NCI-H2081 treated with DMSO at 0.1 percent for 48 hours (cell line): Measurements from ENCODE around the gene KASH5.
"Not testable (repeated sequence)": the region's sequence is repeated elsewhere in the genome, so short reads cannot be mapped to it uniquely, and the experiment has no call there.

Experiments used
- DNase-seq: peaks from one replicate; lab custom pipeline; 2025; lab: John Stamatoyannopoulos, UW

Gene KASH5

DNA sequence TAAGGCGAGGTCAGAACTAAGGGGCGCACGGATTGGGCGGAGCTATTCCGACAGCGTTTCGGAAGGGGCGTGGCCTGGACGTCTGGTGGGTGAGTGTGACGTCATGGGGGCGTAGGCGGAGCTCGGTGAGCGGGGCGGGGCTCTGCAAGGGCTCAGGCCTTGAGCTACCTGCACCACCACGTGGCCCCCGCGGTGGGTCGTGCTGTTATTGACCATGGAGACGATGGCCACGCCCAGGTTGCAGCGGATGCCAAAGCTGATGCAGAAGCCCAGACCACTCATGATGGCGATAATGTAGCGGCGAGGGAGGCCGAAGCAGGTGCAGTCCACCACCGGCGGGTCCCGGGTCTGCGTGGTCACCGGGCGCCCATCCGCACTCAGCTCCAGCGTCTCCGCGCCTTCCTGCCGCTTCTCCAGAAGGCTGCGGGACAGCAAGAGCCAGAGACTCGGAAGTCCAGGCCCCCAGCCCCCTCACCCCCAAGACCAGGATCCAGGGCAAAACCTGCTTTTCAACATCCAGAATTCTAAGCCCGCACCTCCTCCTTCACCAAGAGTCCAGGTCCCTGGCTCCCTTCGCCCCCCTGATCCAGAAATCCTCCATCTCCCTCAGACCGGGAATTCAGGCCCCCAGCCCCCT lies 48.5 kb downstream of the KASH5 start:
- DNase-seq, result no peak

DNA sequence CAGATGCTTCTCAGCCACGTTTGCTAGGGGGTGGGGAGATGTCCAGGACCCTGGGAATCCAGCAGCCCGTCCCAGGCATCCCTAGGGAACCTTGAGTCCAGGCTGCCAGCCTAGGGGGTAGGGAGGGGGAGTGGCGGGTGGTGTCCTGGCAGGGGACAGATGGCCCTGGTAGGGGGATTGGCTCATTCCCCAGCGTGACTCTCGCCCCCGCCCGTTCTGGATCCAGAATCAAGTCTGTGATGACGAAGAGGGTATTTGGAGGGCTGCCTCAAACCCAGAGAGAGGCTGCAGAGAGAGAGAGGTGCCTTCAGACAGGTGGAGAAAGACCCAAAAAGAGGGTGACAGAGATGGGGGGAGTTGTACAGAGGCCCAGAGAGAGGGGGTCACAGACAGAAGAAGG lies 49.2 kb downstream of the KASH5 start:
- no peak for DNase-seq

DNA sequence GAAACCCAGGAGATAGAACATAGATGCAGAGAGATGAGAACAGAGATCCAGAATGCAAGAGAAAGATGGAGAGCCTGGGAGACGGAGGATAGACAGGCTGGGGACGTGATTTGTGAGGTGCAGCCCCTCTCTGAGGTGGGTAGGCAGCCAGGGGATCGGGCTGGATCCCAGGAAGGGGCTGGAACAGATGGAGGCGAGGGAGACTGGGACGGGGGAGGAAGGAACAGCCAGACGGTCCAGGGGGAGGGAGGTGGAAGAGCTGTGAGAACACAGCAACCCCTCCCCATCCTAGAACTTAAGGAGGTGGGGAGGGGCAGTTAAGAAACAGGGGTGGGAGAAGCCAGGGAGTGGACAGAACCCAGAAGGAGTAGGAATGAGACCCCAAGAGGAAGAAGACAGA lies 50.2 kb downstream of the KASH5 start:
- no peak for DNase-seq

- DNase-seq, result no peak
Measured at GRCh38 chr19:49439836-49440235, 51.8 kb downstream of the KASH5 start.

GRCh38 chr19:49440439-49441209 lies 52.6 kb downstream of the KASH5 start:
- no peak for DNase-seq

DNA sequence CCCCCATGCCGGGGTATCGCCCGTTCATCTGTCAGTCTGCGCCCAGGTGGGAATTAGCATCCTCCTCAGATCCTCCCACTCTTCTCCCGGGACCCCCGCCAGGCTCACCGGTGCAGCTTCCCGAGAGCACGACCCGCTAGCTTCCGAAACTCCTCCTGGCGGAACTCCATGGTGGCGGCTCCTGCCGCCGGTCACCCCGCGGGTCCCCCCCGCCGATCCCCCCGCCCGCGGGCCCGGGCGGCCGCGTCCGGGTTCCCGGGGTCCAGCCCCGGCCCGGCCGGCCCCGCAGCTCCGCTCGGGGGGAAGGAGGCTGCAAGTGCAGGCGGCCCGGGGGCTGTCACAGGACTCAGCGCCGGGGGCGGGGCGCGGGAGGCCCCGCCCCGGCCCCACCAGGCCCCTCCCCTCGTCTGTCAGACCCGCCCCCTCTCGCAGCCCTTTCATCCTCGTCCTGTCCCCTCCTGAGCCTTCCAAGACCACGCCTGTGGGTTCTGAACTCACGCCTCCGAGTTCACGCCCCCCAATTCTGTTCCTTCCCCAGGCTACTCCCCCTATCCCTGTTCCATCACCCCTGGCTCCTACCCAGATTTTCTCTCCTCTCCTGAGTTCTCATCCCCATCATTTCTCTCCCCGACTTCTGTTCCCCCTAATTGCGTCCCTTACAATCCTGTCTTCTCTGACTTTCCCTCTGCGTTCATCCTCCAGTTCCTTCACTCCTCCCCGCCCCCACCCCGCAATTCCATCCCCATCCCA lies 53.3 kb downstream of the KASH5 start, which contains the start of gene SLC17A7:
SLC17A7 (minus strand) TSS at position 318 of the 750 bp plus-strand sequence; CDS start at position 170, 148 bp downstream.
- DNase-seq, result no peak

- DNase-seq, result no peak
Measured at GRCh38 chr19:49441960-49442350, 53.9 kb downstream of the KASH5 start.

GRCh38 chr19:49442354-49442753 lies 54.3 kb downstream of the KASH5 start:
- DNase-seq, result no peak

GRCh38 chr19:49442771-49443365 lies 54.8 kb downstream of the KASH5 start:
- DNase-seq, result no peak

- peak; percentile 84 for DNase-seq
Measured at GRCh38 chr19:49443366-49444099, 55.5 kb downstream of the KASH5 start.

- not testable (repeated sequence) for DNase-seq
Measured at GRCh38 chr19:49444100-49444700, 56.2 kb downstream of the KASH5 start.

DNA sequence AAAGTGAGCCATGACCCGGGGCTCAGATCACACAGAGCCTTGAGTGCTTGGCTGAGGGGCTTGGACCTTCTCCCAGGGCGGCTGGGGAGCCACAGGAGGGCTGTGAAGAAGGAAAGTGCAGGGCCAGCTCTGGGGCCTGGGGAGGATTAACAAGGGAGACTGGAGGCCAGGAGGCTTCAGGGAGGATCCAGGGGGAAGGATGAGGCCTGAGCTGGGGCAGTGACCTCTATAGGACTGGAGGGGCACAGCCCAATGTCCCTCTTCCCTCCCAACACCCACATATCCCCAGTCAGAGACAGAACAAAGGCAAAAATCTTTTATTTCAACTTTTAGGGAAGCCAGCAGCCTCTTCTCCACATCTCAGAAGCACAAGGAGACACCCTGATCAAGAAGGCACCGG lies 57.9 kb downstream of the KASH5 start:
- DNase-seq, result no peak

DNA sequence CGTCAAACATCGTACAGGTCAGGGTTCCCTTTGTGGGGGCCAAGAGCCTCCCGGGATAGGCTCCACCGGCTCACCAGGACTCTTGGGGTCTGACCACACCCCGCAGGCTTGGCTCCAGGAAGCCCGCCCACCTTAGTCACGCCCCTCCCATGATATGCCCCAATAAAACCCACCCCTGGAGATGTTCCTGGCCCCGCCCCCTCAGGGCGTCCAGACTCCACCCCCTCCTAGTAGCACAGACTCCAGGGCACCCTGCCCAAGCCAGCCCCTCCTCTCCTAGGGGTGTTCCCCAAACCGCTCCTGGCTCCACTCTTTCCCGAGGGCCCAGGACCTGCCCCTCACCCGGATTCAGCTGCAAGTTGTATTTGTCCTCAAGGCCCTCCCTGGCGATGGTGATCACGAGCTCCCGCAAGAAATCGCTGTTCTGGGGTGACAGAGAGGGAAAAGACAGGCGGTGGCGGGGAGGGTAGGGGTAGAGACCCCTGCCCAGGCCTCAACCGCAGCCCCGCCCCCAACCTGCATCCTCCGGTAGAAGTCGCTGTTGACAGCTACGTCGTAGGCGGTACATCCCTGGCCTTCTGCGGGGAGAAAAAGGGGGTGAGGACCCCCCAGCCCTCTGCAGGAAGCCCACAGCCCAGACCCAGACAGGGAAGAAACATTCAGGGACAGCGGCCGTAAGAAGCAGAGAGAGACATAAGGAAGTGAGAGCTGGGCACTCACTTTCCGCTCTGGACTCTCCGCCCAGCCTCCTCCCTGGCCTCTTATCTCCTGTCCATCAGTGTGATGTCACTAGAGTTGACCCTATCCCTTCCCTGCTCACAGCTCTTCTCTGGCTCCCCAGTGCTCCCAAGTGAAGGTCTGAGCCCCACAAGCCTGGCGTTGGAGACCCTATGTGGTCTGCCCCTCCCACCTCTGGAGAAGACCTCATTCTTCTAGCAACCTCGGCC lies 59.7 kb downstream of the KASH5 start:
- DNase-seq, result no peak

GRCh38 chr19:49448432-49448786 lies 60.4 kb downstream of the KASH5 start:
- no peak for DNase-seq

GRCh38 chr19:49450405-49450804 lies 62.4 kb downstream of the KASH5 start:
- no peak for DNase-seq

DNA sequence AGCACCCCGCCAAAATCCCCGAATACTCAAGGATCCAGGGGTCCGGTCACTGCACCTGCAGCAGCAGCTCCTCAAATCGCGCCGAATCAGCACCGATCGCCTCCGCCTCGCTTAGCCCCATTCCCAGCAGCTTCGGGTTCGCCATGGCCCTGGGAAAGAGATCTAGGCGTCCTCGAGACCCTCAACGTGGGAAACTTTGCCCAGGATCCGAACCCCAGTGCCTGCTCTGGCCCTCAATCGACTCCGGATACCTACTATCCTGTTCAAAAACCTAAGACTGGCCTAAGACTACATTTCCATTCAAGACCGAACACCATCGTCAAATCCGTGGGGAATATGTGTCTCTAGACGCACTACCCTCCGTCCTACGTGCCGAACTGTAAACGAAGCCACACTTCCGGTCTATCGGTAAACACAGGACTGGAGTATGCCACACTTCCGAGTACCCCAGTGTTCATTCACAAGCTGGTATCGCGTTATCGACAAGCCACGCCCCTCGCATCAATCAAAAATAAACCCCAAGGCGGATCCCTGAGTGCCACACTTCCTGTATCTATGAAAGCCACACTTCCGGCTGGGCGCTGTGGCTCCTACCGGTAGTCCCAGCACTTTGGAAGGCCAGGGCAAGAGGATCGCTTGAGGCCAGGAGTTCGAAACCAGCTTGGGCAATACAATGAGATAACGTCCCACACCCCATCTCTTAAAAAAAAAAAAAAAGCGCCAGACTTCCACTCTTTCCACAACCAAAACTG lies 63.6 kb downstream of the KASH5 start, which contains the start of gene PIH1D1:
PIH1D1 (minus strand) TSS at position 385 of the 752 bp plus-strand sequence; CDS start at position 145, 240 bp downstream.
- DNase-seq, result peak; percentile 96

- peak; percentile 92 for DNase-seq
Measured at GRCh38 chr19:49453013-49453756, 65.1 kb downstream of the KASH5 start, which contains the start of gene ALDH16A1. TSS of gene ALDH16A1 (plus strand) at chr19:49453225. CDS start at chr19:49453332, 107 bp downstream.

- DNase-seq, result no peak
Measured at GRCh38 chr19:49453757-49454240, 65.8 kb downstream of the KASH5 start.
